Measurements from ENCODE around the gene LGALS9.

- TF ChIP-seq REST (IDR thresholded peaks at IDR 0.05; ENCODE audit: borderline replicate concordance) (no peak), CTCF (IDR thresholded peaks at IDR 0.05; ENCODE audit: poor library complexity, severe bottlenecking) (no peak), EZH2 (IDR thresholded peaks at IDR 0.05; ENCODE audit: borderline replicate concordance, insufficient read depth, low read length, poor library complexity, severe bottlenecking) (no peak), EP300 (conservative IDR thresholded peaks at IDR 0.05; ENCODE audit: poor library complexity, severe bottlenecking) (no peak), POLR2AphosphoS5 (IDR thresholded peaks at IDR 0.05) (no peak), TAF1 (IDR thresholded peaks at IDR 0.05; ENCODE audit: low read depth) (no peak), RAD21 (conservative IDR thresholded peaks at IDR 0.05) (no peak), SMC3 (conservative IDR thresholded peaks at IDR 0.05; ENCODE audit: poor library complexity) (no peak)
These were observed 22.4 kb upstream of the LGALS9 start for GRCh38 chr17:27608328-27609230.

All from neural cell (in vitro differentiated cells).